ENCODE measurements around the gene CCDC192.

Gene CCDC192

DNA sequence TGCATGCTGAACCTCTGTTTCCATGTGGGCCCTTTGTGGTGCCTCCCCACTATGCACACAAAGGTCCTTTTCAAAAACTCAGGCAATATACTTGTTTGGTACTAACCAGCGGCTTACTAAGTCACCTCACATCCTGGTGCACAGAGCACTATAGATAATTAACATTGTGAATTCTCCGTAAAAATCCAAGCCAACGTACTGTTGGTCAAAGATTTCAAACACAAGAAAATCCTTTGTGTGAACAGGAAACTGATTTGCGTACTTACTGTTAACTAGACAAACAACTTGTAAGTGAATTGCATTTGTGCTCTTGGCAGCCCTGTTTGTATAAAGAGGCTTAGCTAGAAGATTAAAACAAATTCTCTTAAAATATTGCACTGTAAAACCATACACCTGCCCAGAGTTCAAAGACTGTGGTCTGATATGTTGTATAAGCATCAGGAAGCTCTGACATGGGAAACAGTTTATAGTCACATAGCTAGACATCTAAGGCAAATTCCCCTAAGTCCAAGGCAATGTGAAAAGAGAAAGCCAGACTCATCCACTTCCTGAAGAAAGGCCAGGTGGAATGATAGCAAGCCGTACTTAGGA is 255.3 kb downstream of the CCDC192 start:
- Histone ChIP-seq H3K9ac (ENCODE audit: low read depth, low read length) (no peak overlapping the region), H3K27ac (ENCODE audit: low read depth, low read length) (no peak overlapping the region), H3K9me3 (ENCODE audit: control insufficient read depth, insufficient read depth, low read length) (no peaks in the 10 kb centered on the region), H3K27me3 (ENCODE audit: control insufficient read depth, insufficient read depth, low read length) (no peaks in the 10 kb centered on the region), H3K4me1 (ENCODE audit: control insufficient read depth, insufficient read depth, low read length) (peaks cover 17% of the 10 kb centered on the region), H3K4me3 (ENCODE audit: low read depth, low read length) (no peak overlapping the region), H3K36me3 (ENCODE audit: control insufficient read depth, insufficient read depth, low read length) (no peaks in the 10 kb centered on the region)

DNA sequence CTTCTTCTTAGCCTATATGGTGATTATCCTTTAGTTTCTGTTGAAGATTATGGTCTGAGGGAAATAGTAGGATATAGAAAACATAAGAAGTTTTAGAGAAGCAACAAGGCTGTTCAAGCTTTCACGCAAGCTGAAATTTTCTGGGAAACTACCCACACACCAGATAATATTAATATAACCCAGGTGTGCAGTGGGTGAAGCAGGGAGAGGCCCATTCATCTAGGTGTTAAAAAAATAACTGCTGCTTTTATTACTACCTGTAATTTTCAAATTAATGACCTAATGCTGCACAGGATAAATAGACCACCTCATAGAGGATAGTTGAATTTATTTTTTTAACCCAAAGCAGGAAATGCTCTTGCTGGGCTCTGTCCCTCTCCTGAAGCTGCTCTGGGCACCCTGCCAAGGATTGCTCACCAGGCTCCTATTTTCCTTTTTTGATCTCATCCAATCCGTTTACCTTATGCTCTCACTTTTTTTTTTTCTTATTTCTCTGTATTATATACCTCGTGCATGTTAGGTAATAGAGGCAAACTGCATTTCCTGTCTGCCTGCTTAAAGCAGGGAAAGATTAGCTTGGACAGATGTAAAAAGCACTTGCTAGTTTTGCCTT is 256.1 kb downstream of the CCDC192 start:
- Histone ChIP-seq H3K27me3 (ENCODE audit: control insufficient read depth, insufficient read depth, low read length) (no peaks in the 10 kb centered on the region), H3K9me3 (ENCODE audit: control insufficient read depth, insufficient read depth, low read length) (no peaks in the 10 kb centered on the region), H3K4me3 (ENCODE audit: low read depth, low read length) (no peak overlapping the region), H3K9ac (ENCODE audit: low read depth, low read length) (no peak overlapping the region), H3K4me1 (ENCODE audit: control insufficient read depth, insufficient read depth, low read length) (peaks cover 17% of the 10 kb centered on the region), H3K36me3 (ENCODE audit: control insufficient read depth, insufficient read depth, low read length) (no peaks in the 10 kb centered on the region), H3K27ac (ENCODE audit: low read depth, low read length) (no peak overlapping the region)

DNA sequence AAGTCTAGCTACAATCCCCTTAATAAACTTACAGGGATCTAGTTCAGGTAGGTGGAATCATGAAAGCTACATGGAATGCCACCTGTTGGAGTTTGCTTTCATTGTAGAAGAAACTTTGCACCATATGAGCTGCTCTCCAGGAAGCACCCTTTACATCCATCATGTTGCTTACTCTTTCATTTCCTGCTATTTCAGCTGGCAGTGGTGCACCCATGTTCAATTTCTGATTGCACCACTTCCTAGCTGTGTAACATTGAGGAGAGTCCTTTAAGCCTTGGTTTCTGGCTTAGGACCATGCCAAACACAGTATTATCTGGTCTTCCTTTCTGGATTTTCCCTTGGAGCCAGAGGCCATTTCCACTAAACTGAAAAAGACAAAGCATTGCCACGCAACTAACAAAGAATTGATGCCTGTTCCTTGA is 257.1 kb downstream of the CCDC192 start:
- H3K27me3 ChIP-seq (ENCODE audit: control insufficient read depth, insufficient read depth, low read length), result no peaks in the 10 kb centered on the region
- H3K36me3 ChIP-seq (ENCODE audit: control insufficient read depth, insufficient read depth, low read length), result no peaks in the 10 kb centered on the region
- H3K9me3 ChIP-seq (ENCODE audit: control insufficient read depth, insufficient read depth, low read length), result no peaks in the 10 kb centered on the region
- H3K4me3 ChIP-seq (ENCODE audit: low read depth, low read length), result no peak overlapping the region
- H3K9ac ChIP-seq (ENCODE audit: low read depth, low read length), result no peak overlapping the region
- peaks cover 17% of the 10 kb centered on the region for H3K4me1 ChIP-seq (ENCODE audit: control insufficient read depth, insufficient read depth, low read length)
- H3K27ac ChIP-seq (ENCODE audit: low read depth, low read length), result no peak overlapping the region

DNA sequence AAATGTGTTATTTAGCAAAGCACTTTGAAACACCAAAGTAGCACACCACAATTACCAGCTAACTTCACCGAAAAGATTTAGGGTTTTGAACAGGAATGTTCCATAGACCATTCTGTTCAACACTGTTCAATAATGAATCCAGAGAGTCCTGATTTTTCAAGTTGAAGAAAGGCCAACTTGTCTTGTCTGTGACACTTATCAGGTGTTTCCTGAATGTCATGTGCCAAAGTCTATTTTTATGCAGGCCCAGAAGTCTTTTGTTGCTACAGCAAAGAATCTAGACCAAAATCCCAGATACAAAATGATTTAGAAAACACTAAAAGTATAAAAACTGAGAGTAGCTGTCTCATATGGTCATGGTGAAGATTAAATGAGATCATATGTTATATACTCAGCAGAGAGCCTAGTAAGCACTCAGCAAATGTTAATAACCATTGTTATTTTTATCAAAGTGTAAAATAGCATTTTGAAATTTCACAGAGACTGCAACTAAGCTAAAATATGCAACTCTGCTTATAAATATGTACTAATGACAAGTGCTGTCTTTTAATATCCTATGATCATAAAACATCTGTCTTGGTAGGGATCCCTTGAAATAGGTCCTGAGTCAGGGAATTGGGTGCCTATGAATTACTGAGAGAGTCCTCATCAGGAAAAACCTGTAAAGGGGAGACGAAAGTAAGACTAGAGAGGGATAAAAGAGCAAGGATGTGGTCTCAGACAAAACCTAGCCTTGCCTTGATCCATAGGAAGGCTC is 258.0 kb downstream of the CCDC192 start:
- Histone ChIP-seq H3K9ac (ENCODE audit: low read depth, low read length) (no peak overlapping the region), H3K36me3 (ENCODE audit: control insufficient read depth, insufficient read depth, low read length) (no peaks in the 10 kb centered on the region), H3K4me1 (ENCODE audit: control insufficient read depth, insufficient read depth, low read length) (peaks cover 17% of the 10 kb centered on the region), H3K9me3 (ENCODE audit: control insufficient read depth, insufficient read depth, low read length) (no peaks in the 10 kb centered on the region), H3K27me3 (ENCODE audit: control insufficient read depth, insufficient read depth, low read length) (no peaks in the 10 kb centered on the region), H3K27ac (ENCODE audit: low read depth, low read length) (no peak overlapping the region), H3K4me3 (ENCODE audit: low read depth, low read length) (no peak overlapping the region)

DNA sequence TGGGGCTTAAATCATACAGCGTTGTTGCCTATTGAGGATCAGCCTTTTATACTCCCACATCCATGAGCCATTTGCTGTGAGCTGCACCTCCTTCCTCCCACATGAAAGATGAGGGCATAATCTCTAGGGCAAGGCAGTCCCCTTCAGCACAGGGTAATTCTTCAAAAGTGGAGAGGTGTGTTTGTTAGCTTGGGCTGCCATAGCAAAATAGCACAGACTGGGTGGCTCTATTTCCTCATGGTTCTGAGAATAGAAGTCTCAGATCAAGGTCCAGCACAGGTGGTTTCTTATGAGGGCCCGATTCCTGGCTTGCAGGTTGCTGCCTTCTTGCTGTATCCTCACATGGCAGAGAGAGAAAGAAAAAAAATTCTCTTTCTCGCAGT is 258.6 kb downstream of the CCDC192 start:
- Histone ChIP-seq H3K4me1 (ENCODE audit: control insufficient read depth, insufficient read depth, low read length) (peaks cover 17% of the 10 kb centered on the region), H3K27ac (ENCODE audit: low read depth, low read length) (no peak overlapping the region), H3K4me3 (ENCODE audit: low read depth, low read length) (no peak overlapping the region), H3K36me3 (ENCODE audit: control insufficient read depth, insufficient read depth, low read length) (no peaks in the 10 kb centered on the region), H3K27me3 (ENCODE audit: control insufficient read depth, insufficient read depth, low read length) (no peaks in the 10 kb centered on the region), H3K9ac (ENCODE audit: low read depth, low read length) (no peak overlapping the region), H3K9me3 (ENCODE audit: control insufficient read depth, insufficient read depth, low read length) (no peaks in the 10 kb centered on the region)

DNA sequence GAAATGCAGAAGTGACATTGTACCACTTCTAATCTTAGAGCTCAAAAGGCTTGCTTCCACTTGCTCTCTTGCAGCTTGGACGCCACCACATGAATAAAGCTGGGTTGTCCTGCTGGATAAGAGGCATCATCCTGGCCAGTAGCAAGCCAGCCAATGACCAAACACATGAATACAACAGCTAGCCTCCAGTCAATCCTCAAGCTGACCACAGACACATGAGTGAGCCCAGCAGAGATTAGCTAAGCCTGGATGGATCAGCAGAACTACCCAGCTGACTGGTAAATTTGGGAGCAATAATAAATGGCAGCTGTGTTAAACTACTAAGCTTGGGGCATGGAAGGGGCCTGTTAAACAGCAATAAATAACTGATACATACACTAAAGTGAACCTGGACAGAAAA is 259.3 kb downstream of the CCDC192 start:
- Histone ChIP-seq H3K9ac (ENCODE audit: low read depth, low read length) (no peak overlapping the region), H3K27ac (ENCODE audit: low read depth, low read length) (no peak overlapping the region), H3K4me1 (ENCODE audit: control insufficient read depth, insufficient read depth, low read length) (peaks cover 17% of the 10 kb centered on the region), H3K36me3 (ENCODE audit: control insufficient read depth, insufficient read depth, low read length) (no peaks in the 10 kb centered on the region), H3K4me3 (ENCODE audit: low read depth, low read length) (no peak overlapping the region), H3K27me3 (ENCODE audit: control insufficient read depth, insufficient read depth, low read length) (no peaks in the 10 kb centered on the region), H3K9me3 (ENCODE audit: control insufficient read depth, insufficient read depth, low read length) (no peaks in the 10 kb centered on the region)

DNA sequence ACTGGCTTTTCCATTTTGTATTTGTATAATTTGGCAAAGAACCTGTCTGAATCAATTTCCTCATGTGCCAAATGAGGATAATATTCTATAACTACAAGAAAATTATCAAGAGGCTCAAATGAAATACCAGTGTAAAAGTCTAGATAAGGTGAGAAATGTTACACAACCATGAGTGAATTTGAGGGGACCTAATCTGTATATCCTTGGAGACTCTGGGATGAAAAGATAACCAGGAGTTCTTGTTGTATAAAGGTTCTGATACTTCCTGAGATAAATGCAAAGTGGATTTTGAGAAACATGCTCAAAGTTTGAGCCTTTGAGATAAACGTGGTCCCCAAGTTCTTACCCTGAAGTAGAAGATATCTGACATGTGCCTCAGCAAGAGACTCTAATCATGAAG is 260.0 kb downstream of the CCDC192 start:
- Histone ChIP-seq H3K9ac (ENCODE audit: low read depth, low read length) (no peak overlapping the region), H3K9me3 (ENCODE audit: control insufficient read depth, insufficient read depth, low read length) (no peaks in the 10 kb centered on the region), H3K4me3 (ENCODE audit: low read depth, low read length) (no peak overlapping the region), H3K27me3 (ENCODE audit: control insufficient read depth, insufficient read depth, low read length) (no peaks in the 10 kb centered on the region), H3K4me1 (ENCODE audit: control insufficient read depth, insufficient read depth, low read length) (peaks cover 11% of the 10 kb centered on the region), H3K27ac (ENCODE audit: low read depth, low read length) (no peak overlapping the region), H3K36me3 (ENCODE audit: control insufficient read depth, insufficient read depth, low read length) (no peaks in the 10 kb centered on the region)

DNA sequence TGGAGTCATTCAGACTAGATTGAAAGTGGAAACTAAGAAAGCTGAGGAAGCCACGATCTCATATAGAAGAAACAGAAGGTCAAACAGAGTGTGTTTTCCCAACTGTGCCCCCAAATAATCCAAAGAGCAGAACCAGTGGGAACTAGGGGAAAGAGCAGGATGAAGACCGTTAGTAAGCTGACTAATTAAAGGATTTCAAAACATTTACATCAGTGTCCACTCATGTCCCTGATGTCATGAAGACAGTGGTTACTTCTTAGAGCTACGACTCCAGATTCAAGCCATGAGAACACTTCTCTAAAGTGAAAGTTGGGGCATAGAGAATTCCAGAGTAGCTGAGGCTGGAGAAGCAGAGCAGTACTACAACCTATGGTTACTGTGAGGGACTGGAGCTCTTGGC is 260.7 kb downstream of the CCDC192 start:
- no peaks in the 10 kb centered on the region for H3K9me3 ChIP-seq (ENCODE audit: control insufficient read depth, insufficient read depth, low read length)
- H3K4me3 ChIP-seq (ENCODE audit: low read depth, low read length), result no peak overlapping the region
- peaks cover 6% of the 10 kb centered on the region for H3K4me1 ChIP-seq (ENCODE audit: control insufficient read depth, insufficient read depth, low read length)
- no peak overlapping the region for H3K27ac ChIP-seq (ENCODE audit: low read depth, low read length)
- no peaks in the 10 kb centered on the region for H3K36me3 ChIP-seq (ENCODE audit: control insufficient read depth, insufficient read depth, low read length)
- H3K9ac ChIP-seq (ENCODE audit: low read depth, low read length), result no peak overlapping the region
- no peaks in the 10 kb centered on the region for H3K27me3 ChIP-seq (ENCODE audit: control insufficient read depth, insufficient read depth, low read length)

DNA sequence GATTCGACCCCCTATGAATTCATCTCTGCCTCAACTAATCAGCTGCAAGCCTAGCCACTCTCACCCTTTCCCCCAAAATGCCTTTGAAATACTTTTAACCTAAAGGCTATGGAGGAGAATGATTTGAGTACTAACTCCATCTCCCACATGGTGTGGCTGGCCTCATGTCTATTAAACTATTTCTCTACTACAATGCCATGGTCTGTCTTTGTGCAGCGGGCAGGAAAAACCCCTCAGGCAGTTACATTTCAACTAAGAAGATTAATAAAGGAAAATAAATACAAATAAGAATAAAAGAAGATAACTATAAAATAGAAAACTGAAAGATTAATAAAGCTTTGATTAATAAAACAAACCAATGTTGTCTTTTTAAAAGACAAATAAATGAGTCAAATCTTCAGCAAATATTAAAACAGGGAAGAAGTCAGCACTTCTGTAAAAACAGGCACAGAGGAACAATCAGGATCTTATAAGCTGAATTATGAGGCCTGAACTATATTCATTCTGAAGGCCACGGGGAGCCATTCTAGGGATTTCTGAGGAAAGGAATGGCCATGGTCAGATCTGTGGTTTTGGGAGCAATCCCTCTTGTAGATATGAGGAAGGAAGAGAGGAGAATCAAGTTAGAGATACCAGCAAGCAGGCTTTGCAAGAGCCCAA is 264.3 kb downstream of the CCDC192 start:
- no peaks in the 10 kb centered on the region for H3K27me3 ChIP-seq (ENCODE audit: control insufficient read depth, insufficient read depth, low read length)
- no peak overlapping the region for H3K27ac ChIP-seq (ENCODE audit: low read depth, low read length)
- no peak overlapping the region for H3K4me3 ChIP-seq (ENCODE audit: low read depth, low read length)
- no peaks in the 10 kb centered on the region for H3K36me3 ChIP-seq (ENCODE audit: control insufficient read depth, insufficient read depth, low read length)
- H3K4me1 ChIP-seq (ENCODE audit: control insufficient read depth, insufficient read depth, low read length), result no peaks in the 10 kb centered on the region
- no peaks in the 10 kb centered on the region for H3K9me3 ChIP-seq (ENCODE audit: control insufficient read depth, insufficient read depth, low read length)
- H3K9ac ChIP-seq (ENCODE audit: low read depth, low read length), result no peak overlapping the region

DNA sequence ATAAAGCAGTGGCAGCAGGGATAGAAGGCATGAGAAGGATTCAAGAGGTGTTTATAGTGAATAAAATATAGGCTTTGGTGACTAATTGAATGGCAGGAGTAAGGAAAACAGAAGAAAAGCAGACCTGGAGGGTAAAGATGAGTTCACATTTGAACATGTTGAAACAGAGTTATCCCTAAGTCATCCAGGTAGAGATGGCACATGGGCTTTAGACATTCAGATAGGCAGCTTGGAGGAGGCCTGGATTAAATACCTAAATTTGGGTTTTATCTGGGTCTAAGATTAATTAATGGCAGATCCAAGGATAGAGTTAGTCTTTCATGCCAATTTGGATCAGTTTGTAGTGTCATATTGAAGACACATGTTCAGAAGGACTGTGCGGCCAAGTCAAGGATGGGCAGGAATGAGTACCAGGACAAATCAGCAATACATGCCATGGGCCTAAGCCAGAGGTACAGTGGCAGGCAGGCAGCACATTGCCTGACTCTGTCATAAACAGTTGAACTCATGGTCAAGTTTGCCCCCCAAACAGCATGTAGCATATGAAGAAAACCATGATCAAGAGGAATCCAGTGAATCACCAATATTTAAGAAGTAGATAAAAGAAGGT is 264.9 kb downstream of the CCDC192 start:
- H3K9me3 ChIP-seq (ENCODE audit: control insufficient read depth, insufficient read depth, low read length), result no peaks in the 10 kb centered on the region
- H3K36me3 ChIP-seq (ENCODE audit: control insufficient read depth, insufficient read depth, low read length), result no peaks in the 10 kb centered on the region
- H3K4me1 ChIP-seq (ENCODE audit: control insufficient read depth, insufficient read depth, low read length), result no peaks in the 10 kb centered on the region
- H3K27ac ChIP-seq (ENCODE audit: low read depth, low read length), result no peak overlapping the region
- H3K27me3 ChIP-seq (ENCODE audit: control insufficient read depth, insufficient read depth, low read length), result no peaks in the 10 kb centered on the region
- H3K9ac ChIP-seq (ENCODE audit: low read depth, low read length), result no peak overlapping the region
- no peak overlapping the region for H3K4me3 ChIP-seq (ENCODE audit: low read depth, low read length)
